ENCODE measurements around the gene TVP23C. TPM values are rescaled to one million over a fixed set of nuclear protein-coding genes. Genes with fewer than 3 reads are reported as not detected.
"Not testable (repeated sequence)": the region's sequence is repeated elsewhere in the genome, so short reads cannot be mapped to it uniquely, and the experiment has no call there.

TVP23C gene
- total RNA-seq, 1 experiment from 2014 or later: 16.9 TPM

GRCh38 chr17:15552932-15553331, 10.4 kb downstream of the TVP23C start:
- no CpG with 5 or more reads among the region's 1 CpG for WGBS (ENCODE audit: extremely low coverage, insufficient read length, low lambda C conversion rate)
- H4K20me1 ChIP-seq (ENCODE audit: control insufficient read depth, insufficient read depth, insufficient read length); H3K79me2 ChIP-seq (ENCODE audit: insufficient read depth, low read length); H3K9ac ChIP-seq (ENCODE audit: extremely low read depth, insufficient read length, low read length); H3K27me3 ChIP-seq (ENCODE audit: insufficient read depth, low read length); H3K27ac ChIP-seq (ENCODE audit: insufficient read length, low read depth, low read length); H3K4me1 ChIP-seq (ENCODE audit: insufficient read depth, low read length); H2BK120ac ChIP-seq (ENCODE audit: low read depth, low read length, poor library complexity, severe bottlenecking); H2BK5ac ChIP-seq (ENCODE audit: insufficient read length, low read length); DNase-seq; H3T11ph ChIP-seq (ENCODE audit: low read length); H3K79me1 ChIP-seq (ENCODE audit: insufficient read depth, low read depth, low read length, poor library complexity, severe bottlenecking); H3K4me2 ChIP-seq (ENCODE audit: insufficient read depth, insufficient read length, low read length); H3K23me2 ChIP-seq (ENCODE audit: insufficient read length, low read depth, low read length, poor library complexity, severe bottlenecking); H3K4ac ChIP-seq (ENCODE audit: low read depth, low read length); H2AK5ac ChIP-seq (ENCODE audit: insufficient read length, low read length); H3K23ac ChIP-seq (ENCODE audit: insufficient read length, low read depth, low read length); H4K8ac ChIP-seq (replicated peaks; ENCODE audit: insufficient read length, low read depth, low read length); H3K27ac Mint-ChIP-seq; H3K9me3 Mint-ChIP-seq; H2BK12ac ChIP-seq (ENCODE audit: insufficient read length, low read depth, low read length); H3K14ac ChIP-seq (ENCODE audit: insufficient read depth, low read length); H3K18ac ChIP-seq (ENCODE audit: insufficient read length, low read depth, low read length); H4K5ac ChIP-seq (ENCODE audit: insufficient read length, low read depth, low read length); H3K56ac ChIP-seq (ENCODE audit: insufficient read length, low read depth, low read length); H2AFZ ChIP-seq (ENCODE audit: low read length); H3K27me3 Mint-ChIP-seq (ENCODE audit: low read depth); H2BK15ac ChIP-seq (ENCODE audit: low read depth, low read length); H3K9me3 ChIP-seq (ENCODE audit: control insufficient read depth, low read depth, low read length); H4K91ac ChIP-seq (ENCODE audit: insufficient read length, low read depth, low read length); H2BK20ac ChIP-seq (ENCODE audit: low read depth, low read length, poor library complexity, severe bottlenecking); H3K4me1 Mint-ChIP-seq; H3K4me3 Mint-ChIP-seq: not testable (repeated sequence)
- peak; percentile 42; the same call in 2 of the 3 replicates for TF ChIP-seq CTCF (conservative IDR thresholded peaks at IDR 0.05)
- peaks cover 5 to 26% (median 15%) of the 10 kb centered on the region in 3 experiments; a peak in 6 of 7 replicates for H3K36me3 Mint-ChIP-seq (ENCODE audit: insufficient read depth in 1 of 3, low read depth in 3 of 3)

GRCh38 chr17:15549552-15549951, 13.7 kb downstream of the TVP23C start:
- not testable (repeated sequence) for H3K4me1 ChIP-seq (ENCODE audit: insufficient read depth, low read length); H4K20me1 ChIP-seq (ENCODE audit: control insufficient read depth, insufficient read depth, insufficient read length); DNase-seq; H3K23me2 ChIP-seq (ENCODE audit: insufficient read length, low read depth, low read length, poor library complexity, severe bottlenecking); H3K9me3 Mint-ChIP-seq; H2BK5ac ChIP-seq (ENCODE audit: insufficient read length, low read length); H3K27ac ChIP-seq (ENCODE audit: insufficient read length, low read depth, low read length); H3K56ac ChIP-seq (ENCODE audit: insufficient read length, low read depth, low read length); H3K4me3 Mint-ChIP-seq; H3K27me3 Mint-ChIP-seq (ENCODE audit: low read depth); H3K27me3 ChIP-seq (ENCODE audit: insufficient read depth, low read length); H4K8ac ChIP-seq (replicated peaks; ENCODE audit: insufficient read length, low read depth, low read length); H2BK15ac ChIP-seq (ENCODE audit: low read depth, low read length); H3K79me1 ChIP-seq (ENCODE audit: insufficient read depth, low read depth, low read length, poor library complexity, severe bottlenecking); H2BK12ac ChIP-seq (ENCODE audit: insufficient read length, low read depth, low read length); H3T11ph ChIP-seq (ENCODE audit: low read length); H2AFZ ChIP-seq (ENCODE audit: low read length); H3K14ac ChIP-seq (ENCODE audit: insufficient read depth, low read length); H3K23ac ChIP-seq (ENCODE audit: insufficient read length, low read depth, low read length); H4K5ac ChIP-seq (ENCODE audit: insufficient read length, low read depth, low read length); H3K9me3 ChIP-seq (ENCODE audit: control insufficient read depth, low read depth, low read length); H3K27ac Mint-ChIP-seq; H2AK5ac ChIP-seq (ENCODE audit: insufficient read length, low read length); H2BK20ac ChIP-seq (ENCODE audit: low read depth, low read length, poor library complexity, severe bottlenecking); H3K9ac ChIP-seq (ENCODE audit: extremely low read depth, insufficient read length, low read length); H4K91ac ChIP-seq (ENCODE audit: insufficient read length, low read depth, low read length); H2BK120ac ChIP-seq (ENCODE audit: low read depth, low read length, poor library complexity, severe bottlenecking); H3K4ac ChIP-seq (ENCODE audit: low read depth, low read length); H3K4me2 ChIP-seq (ENCODE audit: insufficient read depth, insufficient read length, low read length); H3K4me1 Mint-ChIP-seq; H3K79me2 ChIP-seq (ENCODE audit: insufficient read depth, low read length); H3K18ac ChIP-seq (ENCODE audit: insufficient read length, low read depth, low read length)
- peaks cover 6 to 33% (median 25%) of the 10 kb centered on the region in 3 experiments; a peak in 6 of 7 replicates for H3K36me3 Mint-ChIP-seq (ENCODE audit: insufficient read depth in 1 of 3, low read depth in 3 of 3)
- no CpG with 5 or more reads among the region's 3 CpGs for WGBS (ENCODE audit: extremely low coverage, insufficient read length, low lambda C conversion rate)

All from H9 (cell line).